Neutrophil (primary cell): ENCODE measurements around the gene SERPINB7.

Experiments used
- H3K27ac ChIP-seq: fragments of 200-600 bp; sonication (generic); 2 replicates; pipeline ENCODE4 v1.5.1; 2016; ENCODE audit warnings: mild to moderate bottlenecking, moderate library complexity
- H3K27me3 ChIP-seq: fragments of 200-600 bp; sonication (generic); 2 replicates; pipeline ENCODE4 v1.6.0; 2016; ENCODE audit warnings: mild to moderate bottlenecking
- H3K36me3 ChIP-seq: fragments of 200-600 bp; sonication (generic); 2 replicates; pipeline ENCODE4 v1.5.1; 2017
- H3K4me1 ChIP-seq, 2 experiments: fragments of 200-600 bp in 1 of 2; sonication (generic) in 1 of 2; 1 replicate in 1 of 2; 2 replicates in 1 of 2; pipeline versions ENCODE4 v1.5.1 to v1.6.1; 2013 to 2016; ENCODE audit warnings: low read depth in 1 of 2, low read length in 1 of 2, mild to moderate bottlenecking in 1 of 2, moderate library complexity in 1 of 2; ENCODE audit not compliant: control insufficient read depth in 1 of 2, insufficient read depth in 1 of 2
- H3K4me3 ChIP-seq, 2 experiments: fragments of 200-600 bp in 1 of 2; sonication (generic) in 1 of 2; 1 replicate in 1 of 2; 2 replicates in 1 of 2; pipeline ENCODE4 v1.5.1; 2013 to 2016; ENCODE audit warnings: low read depth in 1 of 2, low read length in 1 of 2, mild to moderate bottlenecking in 1 of 2, moderate library complexity in 1 of 2
- H3K9me3 ChIP-seq: fragments of 200-600 bp; sonication (generic); 2 replicates; pipeline ENCODE4 v1.5.1; 2016
- TF ChIP-seq, protein P1 (sequence below): fragments of 200-600 bp; sonication (generic); IDR thresholded peaks from 2 replicates; pipeline ENCODE4 v1.5.1; 2016; ENCODE audit warnings: antibody characterized with exemption

SERPINB7 gene, protein sequence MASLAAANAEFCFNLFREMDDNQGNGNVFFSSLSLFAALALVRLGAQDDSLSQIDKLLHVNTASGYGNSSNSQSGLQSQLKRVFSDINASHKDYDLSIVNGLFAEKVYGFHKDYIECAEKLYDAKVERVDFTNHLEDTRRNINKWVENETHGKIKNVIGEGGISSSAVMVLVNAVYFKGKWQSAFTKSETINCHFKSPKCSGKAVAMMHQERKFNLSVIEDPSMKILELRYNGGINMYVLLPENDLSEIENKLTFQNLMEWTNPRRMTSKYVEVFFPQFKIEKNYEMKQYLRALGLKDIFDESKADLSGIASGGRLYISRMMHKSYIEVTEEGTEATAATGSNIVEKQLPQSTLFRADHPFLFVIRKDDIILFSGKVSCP

DNA sequence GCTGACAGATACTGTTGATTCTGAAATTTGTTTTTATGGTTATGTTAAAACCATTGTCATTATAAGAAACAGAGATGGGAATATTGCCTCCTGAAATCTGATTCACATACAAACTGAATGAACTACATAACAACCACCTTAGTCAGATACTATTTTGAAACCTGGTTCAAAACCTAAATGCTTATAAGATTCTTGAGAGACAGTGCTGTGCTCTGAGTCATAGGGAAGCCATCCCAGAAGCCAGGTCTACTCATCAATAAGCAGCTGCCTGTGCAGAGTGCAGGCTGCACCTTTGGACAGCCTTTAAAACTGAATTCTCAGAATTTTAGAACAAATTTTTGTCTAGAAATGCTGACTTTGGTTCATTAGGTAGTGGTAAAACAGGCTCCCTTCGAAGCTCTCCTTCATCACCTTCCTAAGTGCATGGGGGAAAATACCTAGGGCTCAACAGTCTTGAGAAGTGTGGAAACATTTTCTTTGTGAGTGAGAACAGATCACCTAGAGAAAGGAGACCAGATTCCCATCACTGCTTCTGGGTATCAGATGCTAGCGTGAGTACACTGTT lies at the start of gene SERPINB7:
Gene SERPINB7, plus strand, starts transcription at position 253 of the 565 bp plus-strand sequence. CDS start 6,955 bp downstream, outside the sequence.
- H3K27me3 ChIP-seq, result peaks cover 89% of the 10 kb centered on the region
- TF ChIP-seq, protein P1, sequence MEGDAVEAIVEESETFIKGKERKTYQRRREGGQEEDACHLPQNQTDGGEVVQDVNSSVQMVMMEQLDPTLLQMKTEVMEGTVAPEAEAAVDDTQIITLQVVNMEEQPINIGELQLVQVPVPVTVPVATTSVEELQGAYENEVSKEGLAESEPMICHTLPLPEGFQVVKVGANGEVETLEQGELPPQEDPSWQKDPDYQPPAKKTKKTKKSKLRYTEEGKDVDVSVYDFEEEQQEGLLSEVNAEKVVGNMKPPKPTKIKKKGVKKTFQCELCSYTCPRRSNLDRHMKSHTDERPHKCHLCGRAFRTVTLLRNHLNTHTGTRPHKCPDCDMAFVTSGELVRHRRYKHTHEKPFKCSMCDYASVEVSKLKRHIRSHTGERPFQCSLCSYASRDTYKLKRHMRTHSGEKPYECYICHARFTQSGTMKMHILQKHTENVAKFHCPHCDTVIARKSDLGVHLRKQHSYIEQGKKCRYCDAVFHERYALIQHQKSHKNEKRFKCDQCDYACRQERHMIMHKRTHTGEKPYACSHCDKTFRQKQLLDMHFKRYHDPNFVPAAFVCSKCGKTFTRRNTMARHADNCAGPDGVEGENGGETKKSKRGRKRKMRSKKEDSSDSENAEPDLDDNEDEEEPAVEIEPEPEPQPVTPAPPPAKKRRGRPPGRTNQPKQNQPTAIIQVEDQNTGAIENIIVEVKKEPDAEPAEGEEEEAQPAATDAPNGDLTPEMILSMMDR, result no peak
- H3K4me3 ChIP-seq, result no peak within 1 kb of the TSS
- no peaks in the 10 kb centered on the region for H3K36me3 ChIP-seq
- no peaks in the 10 kb centered on the region for H3K4me1 ChIP-seq
- no peak within 1 kb of the TSS for H3K27ac ChIP-seq
- H3K9me3 ChIP-seq, result no peaks in the 10 kb centered on the region

DNA sequence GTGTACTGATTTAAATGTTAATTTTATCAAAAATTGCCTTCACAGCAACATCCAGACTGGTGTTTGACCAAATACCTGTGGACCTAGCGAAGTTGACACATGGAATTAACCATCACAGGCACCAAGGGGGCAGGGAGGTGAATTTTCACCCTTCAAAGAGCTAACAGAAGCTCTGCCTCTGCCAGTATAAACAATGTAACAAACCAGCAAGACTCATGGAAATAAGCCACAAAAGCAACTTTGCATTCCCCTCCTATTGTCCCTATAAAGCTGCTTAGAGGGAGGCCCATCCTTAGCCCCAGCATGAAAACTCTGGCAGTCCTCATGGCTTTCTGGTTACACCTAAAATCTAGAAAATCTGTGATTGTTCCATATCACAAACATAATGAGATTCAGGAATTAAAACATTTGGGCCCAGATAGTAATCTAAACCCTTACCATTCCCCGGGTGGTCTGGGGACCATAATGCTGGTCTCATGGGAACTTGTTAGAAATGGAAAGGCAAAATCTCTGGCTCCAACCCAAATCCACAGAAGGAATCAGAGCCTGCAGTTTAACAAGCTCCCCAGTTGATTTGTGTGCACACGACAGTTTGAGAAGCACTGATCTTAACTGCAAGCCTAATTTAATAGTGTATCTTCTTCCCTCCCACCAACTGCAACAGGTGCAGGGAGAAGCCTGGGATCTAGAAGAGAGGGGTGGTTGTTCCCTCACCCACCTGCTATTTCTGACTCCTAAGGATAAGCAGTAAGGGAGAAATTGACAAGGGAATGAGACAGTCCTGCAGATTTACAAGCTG lies 49.3 kb upstream of the SERPINB7 start:
- Histone ChIP-seq H3K9me3 (no peaks in the 10 kb centered on the region), H3K27me3 (peaks cover 17% of the 10 kb centered on the region), H3K27ac (no peak overlapping the region), H3K4me1 (no peaks in the 10 kb centered on the region), H3K4me3 (no peak overlapping the region), H3K36me3 (no peaks in the 10 kb centered on the region)
- TF ChIP-seq, protein P1, result no peak

DNA sequence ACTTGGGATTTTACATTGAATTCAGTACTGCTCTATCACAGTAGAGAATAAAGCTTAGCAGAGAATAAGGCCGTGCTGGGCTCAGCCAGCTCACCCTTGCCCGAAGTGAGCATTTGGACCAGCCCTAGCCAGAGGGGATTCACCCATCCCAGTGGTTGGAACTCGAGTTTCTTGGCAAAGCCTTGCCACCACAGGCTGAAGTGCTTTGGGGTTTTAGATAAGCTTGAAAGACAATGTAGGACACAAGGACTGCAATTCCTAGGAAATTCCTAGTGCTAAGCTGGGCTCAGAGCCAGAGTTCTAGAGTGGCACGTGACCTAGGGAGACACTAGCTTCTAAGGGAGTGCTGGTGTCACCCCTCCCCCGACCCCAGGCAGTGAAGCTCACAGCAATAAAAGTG lies 44.4 kb upstream of the SERPINB7 start:
- Histone ChIP-seq H3K27ac (no peak overlapping the region), H3K4me1 (no peaks in the 10 kb centered on the region), H3K27me3 (no peaks in the 10 kb centered on the region), H3K9me3 (no peaks in the 10 kb centered on the region), H3K4me3 (no peak overlapping the region), H3K36me3 (no peaks in the 10 kb centered on the region)
- TF ChIP-seq, protein P1, result no peak

DNA sequence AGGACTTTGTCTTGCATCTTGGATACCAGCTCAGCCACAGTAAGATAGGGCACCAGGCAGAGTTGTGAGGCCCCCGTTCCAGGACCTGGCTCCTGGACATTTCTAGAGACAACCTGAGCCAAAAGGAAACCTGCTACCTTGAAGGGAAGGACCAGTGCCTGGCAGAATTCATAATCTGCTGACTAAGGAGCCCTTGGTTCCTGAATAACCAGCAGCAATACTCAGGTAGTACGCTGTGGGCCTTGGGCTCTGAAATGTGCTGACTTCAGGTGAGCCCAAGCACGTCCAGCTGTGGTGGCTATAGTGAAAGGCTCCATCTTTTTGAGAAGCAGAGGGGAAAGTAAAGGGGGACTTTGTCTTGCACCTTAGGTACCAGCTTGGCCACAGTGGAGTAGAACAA lies 44.0 kb upstream of the SERPINB7 start:
- no peaks in the 10 kb centered on the region for H3K4me1 ChIP-seq
- TF ChIP-seq, protein P1, result no peak
- H3K4me3 ChIP-seq, result no peak overlapping the region
- no peaks in the 10 kb centered on the region for H3K36me3 ChIP-seq
- H3K27ac ChIP-seq, result no peak overlapping the region
- H3K9me3 ChIP-seq, result no peaks in the 10 kb centered on the region
- no peaks in the 10 kb centered on the region for H3K27me3 ChIP-seq

DNA sequence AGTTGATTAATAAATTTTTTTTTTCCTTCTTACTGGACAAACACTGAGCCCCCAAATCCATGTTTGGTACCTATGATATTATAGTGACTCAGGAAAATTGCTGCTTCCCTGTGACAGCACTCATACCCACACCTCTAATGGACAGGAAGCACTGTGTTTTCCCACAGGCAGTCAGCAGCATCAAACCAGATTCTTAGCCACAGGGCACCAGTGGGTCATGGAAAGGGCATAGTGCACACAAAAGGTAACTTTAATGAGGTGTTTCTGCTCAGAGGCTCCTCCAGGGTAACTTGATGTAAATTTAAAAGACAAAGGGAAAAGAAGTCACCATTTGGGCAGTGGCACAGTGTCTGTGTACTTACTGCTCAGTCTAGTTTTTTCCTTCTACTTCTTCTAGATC lies 38.3 kb upstream of the SERPINB7 start:
- Histone ChIP-seq H3K27me3 (no peaks in the 10 kb centered on the region), H3K4me3 (no peak overlapping the region), H3K27ac (no peak overlapping the region), H3K4me1 (no peaks in the 10 kb centered on the region), H3K36me3 (no peaks in the 10 kb centered on the region), H3K9me3 (no peaks in the 10 kb centered on the region)
- TF ChIP-seq, protein P1, result no peak
